Measurements from ENCODE around the gene KCNH2.

GRCh38 chr7:150967349-150967748 lies 10.8 kb downstream of the KCNH2 start:
- TF ChIP-seq CTCF (conservative IDR thresholded peaks at IDR 0.05; ENCODE audit: low read depth, low read length) (no peak), EZH2 (IDR thresholded peaks at IDR 0.05; ENCODE audit: borderline replicate concordance, low read depth, low read length, poor library complexity, severe bottlenecking) (no peak)
